ENCODE data around the gene DNAJC30.

Gene DNAJC30

DNA sequence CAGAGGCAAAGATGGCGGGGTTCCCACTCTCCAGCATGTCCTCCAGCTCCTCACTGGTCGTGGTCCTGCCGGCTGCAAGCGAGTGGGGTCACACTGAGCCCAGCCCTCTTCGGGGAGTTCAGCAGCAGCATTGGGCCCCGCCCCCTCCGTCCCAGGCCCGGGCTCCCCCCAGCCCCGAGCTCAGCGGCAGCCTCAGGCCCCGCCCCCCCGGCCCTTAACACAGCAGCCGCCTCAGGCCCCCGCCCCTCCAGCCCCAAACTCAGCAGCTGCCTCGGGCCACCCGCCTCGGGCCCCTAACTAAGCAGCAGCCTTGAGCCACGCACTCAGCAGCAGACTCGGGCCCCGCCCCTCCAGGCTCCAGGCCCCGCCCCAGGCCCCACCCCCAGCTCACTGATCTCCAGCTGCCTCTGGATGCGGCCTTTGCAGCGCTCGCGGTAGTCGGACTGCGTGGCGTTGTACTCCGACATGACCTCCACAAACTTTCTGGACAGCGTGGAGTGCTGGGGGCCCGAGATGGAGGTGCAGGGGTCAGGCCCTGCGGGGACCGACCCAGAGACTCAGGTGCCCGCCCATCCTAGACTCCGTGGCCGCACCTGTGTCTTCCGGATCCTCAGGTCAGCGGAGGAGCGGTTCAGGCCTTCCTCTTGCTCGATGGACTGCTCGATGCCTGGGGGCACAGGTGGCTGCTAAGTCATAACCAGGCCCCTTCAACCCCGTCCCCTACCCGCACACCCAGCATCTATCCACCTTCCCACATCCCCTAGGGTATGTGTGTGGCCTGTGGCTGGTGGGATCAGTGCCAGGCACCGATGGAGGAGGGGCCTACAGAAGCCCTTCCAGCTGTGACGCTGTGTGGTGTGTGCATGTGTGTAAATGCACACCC lies 20.7 kb upstream of the DNAJC30 start:
- Histone ChIP-seq H3K4me2 (no peak overlapping the region), H3K9ac (no peak overlapping the region), H3K36me3 (ENCODE audit: insufficient read depth) (no peaks in the 10 kb centered on the region), H3K4me3 (IDR thresholded peaks at IDR 0.05; ENCODE audit: insufficient read depth, low read depth, low read length) (no peak overlapping the region), H4K20me1 (ENCODE audit: insufficient read depth) (no peaks in the 10 kb centered on the region), H3K27me3 (ENCODE audit: insufficient read depth, low read depth) (no peaks in the 10 kb centered on the region), H2AFZ (ENCODE audit: low read depth) (no peak overlapping the region), H3K27ac (no peak overlapping the region), H3K4me1 (ENCODE audit: low read depth, poor library complexity, severe bottlenecking) (no peaks in the 10 kb centered on the region), H3K79me2 (ENCODE audit: insufficient read depth, low read depth) (no peaks in the 10 kb centered on the region)
- TF ChIP-seq, protein P1, sequence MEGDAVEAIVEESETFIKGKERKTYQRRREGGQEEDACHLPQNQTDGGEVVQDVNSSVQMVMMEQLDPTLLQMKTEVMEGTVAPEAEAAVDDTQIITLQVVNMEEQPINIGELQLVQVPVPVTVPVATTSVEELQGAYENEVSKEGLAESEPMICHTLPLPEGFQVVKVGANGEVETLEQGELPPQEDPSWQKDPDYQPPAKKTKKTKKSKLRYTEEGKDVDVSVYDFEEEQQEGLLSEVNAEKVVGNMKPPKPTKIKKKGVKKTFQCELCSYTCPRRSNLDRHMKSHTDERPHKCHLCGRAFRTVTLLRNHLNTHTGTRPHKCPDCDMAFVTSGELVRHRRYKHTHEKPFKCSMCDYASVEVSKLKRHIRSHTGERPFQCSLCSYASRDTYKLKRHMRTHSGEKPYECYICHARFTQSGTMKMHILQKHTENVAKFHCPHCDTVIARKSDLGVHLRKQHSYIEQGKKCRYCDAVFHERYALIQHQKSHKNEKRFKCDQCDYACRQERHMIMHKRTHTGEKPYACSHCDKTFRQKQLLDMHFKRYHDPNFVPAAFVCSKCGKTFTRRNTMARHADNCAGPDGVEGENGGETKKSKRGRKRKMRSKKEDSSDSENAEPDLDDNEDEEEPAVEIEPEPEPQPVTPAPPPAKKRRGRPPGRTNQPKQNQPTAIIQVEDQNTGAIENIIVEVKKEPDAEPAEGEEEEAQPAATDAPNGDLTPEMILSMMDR (conservative IDR thresholded peaks at IDR 0.05; ENCODE audit: low read depth, low read length): no peak

DNA sequence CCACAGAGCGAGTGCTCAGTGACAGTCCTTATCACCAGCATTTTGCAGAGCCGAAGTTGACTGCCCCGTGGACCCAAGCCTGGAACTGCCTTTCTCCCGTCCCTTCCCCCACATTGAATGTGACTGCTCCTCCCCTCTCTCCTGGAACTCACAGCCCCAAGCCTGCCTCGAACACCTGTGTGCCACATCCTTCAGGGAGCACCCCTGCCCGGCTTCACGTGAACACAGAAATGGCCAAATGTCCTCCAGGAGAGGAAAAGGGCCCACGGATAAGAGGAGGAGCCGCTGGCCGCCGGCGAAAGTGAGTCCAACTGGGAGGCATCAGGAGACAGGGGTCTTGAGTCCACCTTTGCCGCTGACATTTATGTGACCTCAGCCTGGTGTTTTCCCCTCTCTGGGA lies 20.0 kb upstream of the DNAJC30 start:
- Histone ChIP-seq H3K9ac (no peak overlapping the region), H3K4me1 (ENCODE audit: low read depth, poor library complexity, severe bottlenecking) (no peaks in the 10 kb centered on the region)

DNA sequence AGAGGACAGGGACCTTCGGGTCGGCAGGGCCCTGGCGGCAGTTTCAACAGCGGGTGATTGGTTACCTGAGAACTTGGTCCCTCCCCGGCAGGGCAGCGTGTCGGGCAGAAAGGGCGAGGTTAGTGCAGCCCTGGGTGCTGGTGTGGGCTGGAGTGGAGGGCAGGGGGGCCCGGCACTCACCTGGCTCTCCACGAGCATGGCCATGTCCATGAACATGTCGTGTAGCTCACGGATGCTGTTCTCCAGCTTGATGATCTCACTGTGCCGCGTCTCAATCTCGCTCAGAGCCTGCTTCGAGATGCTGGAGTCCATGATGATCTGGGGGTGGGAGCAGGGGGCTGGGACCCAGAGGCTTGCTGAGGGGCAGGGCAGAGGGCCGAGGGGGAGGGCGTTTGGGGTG lies 19.4 kb upstream of the DNAJC30 start:
- no peak overlapping the region for H3K27ac ChIP-seq

More for the DNA sequence above, 20.0 kb upstream of the DNAJC30 start:
- Histone ChIP-seq H3K79me2 (ENCODE audit: insufficient read depth, low read depth) (no peaks in the 10 kb centered on the region), H3K4me2 (no peak overlapping the region), H3K36me3 (ENCODE audit: insufficient read depth) (no peaks in the 10 kb centered on the region), H3K27me3 (ENCODE audit: insufficient read depth, low read depth) (no peaks in the 10 kb centered on the region), H2AFZ (ENCODE audit: low read depth) (no peak overlapping the region), H4K20me1 (ENCODE audit: insufficient read depth) (no peaks in the 10 kb centered on the region), H3K4me3 (IDR thresholded peaks at IDR 0.05; ENCODE audit: insufficient read depth, low read depth, low read length) (no peak overlapping the region), H3K27ac (no peak overlapping the region)
- TF ChIP-seq, protein P1 (conservative IDR thresholded peaks at IDR 0.05; ENCODE audit: low read depth, low read length): no peak

DNA sequence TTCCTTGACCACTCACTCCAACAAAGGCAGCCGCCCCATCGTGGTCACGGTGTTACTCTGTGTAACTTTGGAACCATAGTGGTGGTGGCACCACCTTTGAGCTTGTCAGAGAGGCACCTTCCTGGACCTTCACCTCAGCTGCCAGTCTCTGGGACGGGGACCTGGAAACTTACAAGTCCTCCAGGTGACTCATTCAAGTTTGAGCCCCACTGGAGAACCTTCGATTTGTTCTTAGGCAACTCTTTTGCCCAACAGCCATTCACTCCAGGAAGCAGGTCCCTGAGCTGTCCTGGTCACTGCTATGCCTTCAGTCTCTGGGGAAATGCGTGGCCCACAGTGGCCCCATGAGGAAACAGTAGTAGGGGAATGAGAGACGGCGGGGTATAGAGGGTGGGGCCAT lies 19.0 kb upstream of the DNAJC30 start:
- TF ChIP-seq, protein P1 (conservative IDR thresholded peaks at IDR 0.05; ENCODE audit: low read depth, low read length): no peak
- Histone ChIP-seq H3K4me3 (IDR thresholded peaks at IDR 0.05; ENCODE audit: insufficient read depth, low read depth, low read length) (no peak overlapping the region), H3K4me1 (ENCODE audit: low read depth, poor library complexity, severe bottlenecking) (no peaks in the 10 kb centered on the region), H3K79me2 (ENCODE audit: insufficient read depth, low read depth) (no peaks in the 10 kb centered on the region), H3K9ac (no peak overlapping the region), H3K36me3 (ENCODE audit: insufficient read depth) (peaks cover 3% of the 10 kb centered on the region; the same call in 1 of the 2 replicates), H2AFZ (ENCODE audit: low read depth) (no peak overlapping the region), H4K20me1 (ENCODE audit: insufficient read depth) (no peaks in the 10 kb centered on the region), H3K27me3 (ENCODE audit: insufficient read depth, low read depth) (no peaks in the 10 kb centered on the region), H3K27ac (no peak overlapping the region), H3K4me2 (no peak overlapping the region)

More for the DNA sequence above, 19.4 kb upstream of the DNAJC30 start:
- Histone ChIP-seq H4K20me1 (ENCODE audit: insufficient read depth) (no peaks in the 10 kb centered on the region), H3K4me1 (ENCODE audit: low read depth, poor library complexity, severe bottlenecking) (no peaks in the 10 kb centered on the region), H3K4me2 (no peak overlapping the region), H3K9ac (no peak overlapping the region), H3K79me2 (ENCODE audit: insufficient read depth, low read depth) (no peaks in the 10 kb centered on the region), H2AFZ (ENCODE audit: low read depth) (no peak overlapping the region), H3K4me3 (IDR thresholded peaks at IDR 0.05; ENCODE audit: insufficient read depth, low read depth, low read length) (no peak overlapping the region), H3K27me3 (ENCODE audit: insufficient read depth, low read depth) (no peaks in the 10 kb centered on the region), H3K36me3 (ENCODE audit: insufficient read depth) (no peaks in the 10 kb centered on the region; the same call in 1 of the 2 replicates)
- TF ChIP-seq, protein P1 (conservative IDR thresholded peaks at IDR 0.05; ENCODE audit: low read depth, low read length): no peak

All from KMS-11 (cell line).